DMS53 (cell line): ENCODE results near the gene SPRY1.

Experiments
- DNase-seq: peaks from one replicate; lab custom pipeline; 2025; lab: John Stamatoyannopoulos, UW

Gene SPRY1

GRCh38 chr4:123396307-123397143, at the start of gene SPRY1:
SPRY1 (plus strand) TSS chr4:123396795; CDS start chr4:123401592, 4,797 bp downstream.
- DNase-seq, result peak; percentile 97

GRCh38 chr4:123346951-123347350, 49.6 kb upstream of the SPRY1 start:
- no peak for DNase-seq

GRCh38 chr4:123348946-123349345, 47.6 kb upstream of the SPRY1 start:
- no peak for DNase-seq

GRCh38 chr4:123349421-123350190, 47.0 kb upstream of the SPRY1 start:
- no peak for DNase-seq

GRCh38 chr4:123350191-123350544, 46.4 kb upstream of the SPRY1 start:
- DNase-seq, result peak; percentile 71

GRCh38 chr4:123350726-123351125, 45.9 kb upstream of the SPRY1 start:
- no peak for DNase-seq

GRCh38 chr4:123351713-123352112, 44.9 kb upstream of the SPRY1 start:
- DNase-seq, result no peak

GRCh38 chr4:123352240-123352945, 44.2 kb upstream of the SPRY1 start:
- no peak for DNase-seq

GRCh38 chr4:123352966-123353365, 43.6 kb upstream of the SPRY1 start:
- no peak for DNase-seq

- DNase-seq, result no peak
These were observed 42.9 kb upstream of the SPRY1 start for GRCh38 chr4:123353656-123354055.

- no peak for DNase-seq
These were observed 41.9 kb upstream of the SPRY1 start for GRCh38 chr4:123354701-123355100.

- peak; percentile 19 for DNase-seq
These were observed 39.7 kb upstream of the SPRY1 start for GRCh38 chr4:123356921-123357320.

- peak; percentile 24 for DNase-seq
These were observed 36.9 kb upstream of the SPRY1 start for GRCh38 chr4:123359449-123360315.

GRCh38 chr4:123361195-123361861, 35.3 kb upstream of the SPRY1 start:
- peak; percentile 22 for DNase-seq

GRCh38 chr4:123362103-123362502, 34.5 kb upstream of the SPRY1 start:
- no peak for DNase-seq

GRCh38 chr4:123363729-123364128, 32.9 kb upstream of the SPRY1 start:
- no peak for DNase-seq

GRCh38 chr4:123364906-123365305, 31.7 kb upstream of the SPRY1 start:
- peak; percentile 78 for DNase-seq

- DNase-seq, result peak; percentile 11
These were observed 31.2 kb upstream of the SPRY1 start for GRCh38 chr4:123365412-123365811.

- no peak for DNase-seq
These were observed 30.3 kb upstream of the SPRY1 start for GRCh38 chr4:123366144-123366748.

GRCh38 chr4:123378794-123379193, 17.8 kb upstream of the SPRY1 start:
- DNase-seq, result no peak

- DNase-seq, result no peak
These were observed 17.2 kb upstream of the SPRY1 start for GRCh38 chr4:123379392-123379791.
